Testis (tissue), 3 donors: ENCODE results near the gene DYDC1. TPM values are rescaled to one million over a fixed set of nuclear protein-coding genes. Genes with fewer than 3 reads are reported as not detected.

Experiments
- DNase-seq: peaks from one replicate; pipeline ENCODE4 v3.0.0-alpha.2; 2019
- H3K27ac ChIP-seq, 2 donors: fragments of 200-600 bp; sonication (generic); one replicate each; pipeline ENCODE4 v1.5.1; 2019
- H3K27me3 ChIP-seq: fragments of 200-600 bp; sonication (generic); one replicate; pipeline ENCODE4 v1.5.1; 2019
- H3K36me3 ChIP-seq: fragments of 200-600 bp; sonication (generic); one replicate; pipeline ENCODE4 v1.5.1; 2017; ENCODE audit warnings: low read depth; ENCODE audit errors: missing control alignments
- H3K4me1 ChIP-seq: fragments of 200-600 bp; sonication (generic); one replicate; pipeline ENCODE4 v1.5.1; 2019
- H3K4me3 ChIP-seq, 2 donors: fragments of 200-600 bp; sonication (generic); one replicate each; pipeline ENCODE4 v1.5.1; 2017 to 2019
- H3K9me3 ChIP-seq: fragments of 200-600 bp; sonication (generic); one replicate; pipeline ENCODE4 v1.5.1; 2017
- CTCF ChIP-seq, 3 experiments: fragments of 450-650 bp in 2 of 3; fragments of 200-600 bp in 1 of 3; sonication (generic) in 1 of 3; IDR thresholded peaks; one replicate each; pipeline ENCODE4 v1.5.1; 2016 to 2019; ENCODE audit warnings: antibody characterized with exemption in 3 of 3, mild to moderate bottlenecking in 2 of 3, moderate library complexity in 1 of 3
- POLR2A ChIP-seq: fragments of 450-650 bp; IDR thresholded peaks from one replicate; pipeline ENCODE4 v1.6.1; 2017; ENCODE audit warnings: antibody characterized with exemption, mild to moderate bottlenecking, moderate library complexity
- WGBS, 2 donors: methylation state at CpG; one replicate each; pipeline ENCODE4 v1.1.5; 2018; 5-methylcytosine and 5-hydroxymethylcytosine counted together
- intact Hi-C: fragments of 100-400 bp; cut with DNase I; formaldehyde crosslinking; loops from one replicate; pipeline ENCODE4 v1.15.1; 2023; ENCODE audit warnings: low total_unique reads
- polyA plus RNA-seq: library from polyadenylated mRNA; stranded (reverse); fragments of 350-450 nt; fragmentation: Illumina TruSeq; extraction: RNeasy Lipid Tissue Mini Kit (QIAGEN cat#74804); gene quantifications from one replicate; pipeline ENCODE4 v1.2.3, GENCODE V29; 2014; ENCODE audit warnings: low read depth, low replicate concordance; ENCODE audit not compliant: insufficient read depth
- total RNA-seq, 2 donors: library from RNA; depleted of rRNA; stranded (reverse); fragments of >200 nt; gene quantifications; one replicate each; pipeline ENCODE4 v1.2.3, GENCODE V29; 2016

The DYDC1 gene
- total and polyA plus RNA-seq, 3 donors from 2014 or later, result 47.5 to 207 (median 72.5) TPM

GRCh38 chr10:80292607-80293239, 63.8 kb downstream of the DYDC1 start:
- no peak for TF ChIP-seq CTCF (IDR thresholded peaks at IDR 0.05)
- TF ChIP-seq POLR2A, result no peak
- Histone ChIP-seq H3K9me3 (no peaks in the 10 kb centered on the region), H3K27me3 (no peaks in the 10 kb centered on the region), H3K27ac (no peak overlapping the region), H3K4me1 (no peaks in the 10 kb centered on the region), H3K4me3 (no peak overlapping the region), H3K36me3 (no peaks in the 10 kb centered on the region)
- intact Hi-C loops, result no loop called here
- DNase-seq, result no peak
- 67 to 68% methylated on average over 6 of the region's 6 CpGs for WGBS, 2 donors

GRCh38 chr10:80290474-80291220, 65.9 kb downstream of the DYDC1 start:
- H3K9me3 ChIP-seq, result no peaks in the 10 kb centered on the region
- TF ChIP-seq CTCF (IDR thresholded peaks at IDR 0.05), result no peak
- no peak for TF ChIP-seq POLR2A
- H3K4me1 ChIP-seq, result no peaks in the 10 kb centered on the region
- intact Hi-C loops, result no loop called here
- 79 to 83% methylated on average over 4 of the region's 4 CpGs for WGBS, 2 donors
- no peak overlapping the region for H3K27ac ChIP-seq
- DNase-seq, result no peak
- H3K27me3 ChIP-seq, result no peaks in the 10 kb centered on the region
- no peak overlapping the region for H3K4me3 ChIP-seq
- H3K36me3 ChIP-seq, result no peaks in the 10 kb centered on the region

GRCh38 chr10:80289451-80290287, 66.9 kb downstream of the DYDC1 start, which contains the start of gene MAT1A:
Gene MAT1A, minus strand, starts transcription at chr10:80289658. Its CDS starts 235 bp downstream, at chr10:80289423.
- WGBS, 2 donors, result 46 to 49% methylated on average over 9 of the region's 9 CpGs
- Histone ChIP-seq H3K27me3 (no peaks in the 10 kb centered on the region), H3K36me3 (no peaks in the 10 kb centered on the region), H3K4me1 (no peaks in the 10 kb centered on the region), H3K27ac (no peak within 1 kb of the TSS), H3K4me3 (no peak within 1 kb of the TSS), H3K9me3 (no peaks in the 10 kb centered on the region)
- intact Hi-C loops, result no loop called here
- DNase-seq, result peak; percentile 77
- TF ChIP-seq POLR2A (no peak), CTCF (IDR thresholded peaks at IDR 0.05) (no peak)

- DNase-seq, result no peak
- Histone ChIP-seq H3K4me3 (no peak overlapping the region), H3K27me3 (no peaks in the 10 kb centered on the region), H3K36me3 (no peaks in the 10 kb centered on the region), H3K9me3 (no peaks in the 10 kb centered on the region), H3K4me1 (no peaks in the 10 kb centered on the region), H3K27ac (no peak overlapping the region)
- WGBS, 2 donors, result 95 to 99% methylated on average over 5 of the region's 5 CpGs
- no peak for TF ChIP-seq CTCF (IDR thresholded peaks at IDR 0.05)
- TF ChIP-seq POLR2A, result no peak
- intact Hi-C loops, result no loop called here
Measured at GRCh38 chr10:80288849-80289248, 67.7 kb downstream of the DYDC1 start.

Other genes with a start within 250 kb of the DYDC1 start
- gene PLAC9, start 224.0 kb downstream of the DYDC1 start, total RNA-seq, result 10 to 100 TPM; 13.1 to 20.7 TPM
- gene PLAC9, start 224.0 kb downstream of the DYDC1 start, polyA plus RNA-seq, result 47.0 TPM
- gene ANXA11, start 151.2 kb downstream of the DYDC1 start, total RNA-seq, result 10 to 100 TPM; 46.5 to 64.0 TPM
- 116 TPM for gene ANXA11, start 151.2 kb downstream of the DYDC1 start, polyA plus RNA-seq
- 1 to 10 TPM; 5.6 to 8.3 TPM for gene MAT1A, start 67.1 kb downstream of the DYDC1 start, total RNA-seq
- 8.3 TPM for gene MAT1A, start 67.1 kb downstream of the DYDC1 start, polyA plus RNA-seq
- gene DYDC2, start within 50 bp of the DYDC1 start, total RNA-seq, result 1 to 10 TPM; 1.8 to 4.5 TPM
- gene DYDC2, start within 50 bp of the DYDC1 start, polyA plus RNA-seq, result 22.8 TPM
- 100 to 1,000 TPM; 102 to 104 TPM for gene PRXL2A, start 51.8 kb upstream of the DYDC1 start, total RNA-seq
- gene PRXL2A, start 51.8 kb upstream of the DYDC1 start, polyA plus RNA-seq, result 106 TPM
- 10 to 100 TPM; 61.4 to 64.6 TPM for gene TSPAN14, start 97.6 kb upstream of the DYDC1 start, total RNA-seq
- gene TSPAN14, start 97.6 kb upstream of the DYDC1 start, polyA plus RNA-seq, result 59.1 TPM
- 1 to 10 TPM in 1 of 2 donors, under 1 TPM in 1; 0.55 to 1.1 TPM for gene SH2D4B, start 181.1 kb upstream of the DYDC1 start, total RNA-seq
- gene SH2D4B, start 181.1 kb upstream of the DYDC1 start, polyA plus RNA-seq, result 0.22 TPM